PC-3 (cell line): ENCODE measurements around the gene ALDH7A1. TPM values are rescaled to one million over a fixed set of nuclear protein-coding genes. Genes with fewer than 3 reads are reported as not detected.

Experiments used
- ATAC-seq: fragments of 200-7000 bp; cut with Tn5 transposase; 2 replicates; pipeline ENCODE4 v1.9.1; 2020; ENCODE audit warnings: mild to moderate bottlenecking, moderate library complexity
- BruUV-seq: library from RNA; stranded (reverse); fragments of 400-500 nt; replicated peaks from 2 replicates; lab custom pipeline; 2021; lab: Mats Ljungman, UMichigan
- CTCF ChIA-PET: fragments of 300-600 bp; sonication (Branson Sonifier 250); formaldehyde crosslinking; loops from one replicate; lab custom pipeline; 2022; ENCODE audit warnings: antibody characterized with exemption; lab: Charles Lee
- POLR2A ChIA-PET: fragments of 300-600 bp; sonication (Branson Sonifier 250); formaldehyde crosslinking; loops from one replicate; lab custom pipeline; 2022; ENCODE audit warnings: antibody characterized with exemption; ENCODE audit not compliant: unreplicated experiment; lab: Charles Lee
- DNase-seq: peaks from one replicate; pipeline ENCODE4 v3.0.0-alpha.2; 2015
- H2AFZ ChIP-seq: fragments of 300-600 bp; sonication (generic); 2 replicates; pipeline ENCODE4 v1.6.0; 2016; ENCODE audit warnings: antibody characterized with exemption, low read length
- H3F3A ChIP-seq: fragments of 300-600 bp; sonication (generic); one replicate; pipeline ENCODE4 v1.6.0; 2017; ENCODE audit warnings: antibody characterized with exemption, low read length, control low read depth, mild to moderate bottlenecking; ENCODE audit not compliant: unreplicated experiment
- H3K27ac ChIP-seq: fragments of 300-600 bp; sonication (generic); 2 replicates; pipeline ENCODE4 v1.5.1; 2016; ENCODE audit warnings: mild to moderate bottlenecking, low read length
- H3K27me3 ChIP-seq: fragments of 300-600 bp; sonication (generic); 2 replicates; pipeline ENCODE4 v1.6.1; 2016; ENCODE audit warnings: low read length, mixed read lengths
- H3K36me3 ChIP-seq: fragments of 300-600 bp; sonication (generic); 2 replicates; pipeline ENCODE4 v1.6.1; 2016; ENCODE audit warnings: low read depth, mixed run types, low read length, mixed read lengths
- H3K4me1 ChIP-seq: fragments of 300-600 bp; sonication (generic); 2 replicates; pipeline ENCODE4 v1.5.1; 2016; ENCODE audit warnings: low read length; ENCODE audit not compliant: insufficient read depth
- H3K4me2 ChIP-seq: fragments of 300-600 bp; sonication (generic); 2 replicates; pipeline ENCODE4 v1.6.0; 2016; ENCODE audit warnings: low read length
- H3K4me3 ChIP-seq: fragments of 300-600 bp; sonication (generic); 2 replicates; pipeline ENCODE4 v1.5.1; 2016; ENCODE audit warnings: mild to moderate bottlenecking, low read length, mixed read lengths
- H3K79me2 ChIP-seq: fragments of 300-600 bp; sonication (generic); 2 replicates; pipeline ENCODE4 v1.6.1; 2017; ENCODE audit warnings: low read length, mixed read lengths
- H3K9ac ChIP-seq: fragments of 300-600 bp; sonication (generic); 2 replicates; pipeline ENCODE4 v1.6.0; 2016; ENCODE audit warnings: mild to moderate bottlenecking, low read length
- H3K9me2 ChIP-seq: fragments of 300-600 bp; sonication (generic); replicated peaks from 2 replicates; pipeline ENCODE4 v1.6.1; 2016; ENCODE audit warnings: mixed run types, low read length, mixed read lengths
- H3K9me3 ChIP-seq: fragments of 300-600 bp; sonication (generic); 2 replicates; pipeline ENCODE4 v1.6.1; 2016; ENCODE audit warnings: low read length, mixed read lengths
- H4K20me1 ChIP-seq: fragments of 300-600 bp; sonication (generic); 2 replicates; pipeline ENCODE4 v1.6.1; 2016; ENCODE audit warnings: low read length, mixed read lengths
- CTCF ChIP-seq: fragments of 300-600 bp; sonication (generic); conservative IDR thresholded peaks from 2 replicates; pipeline ENCODE4 v1.5.1; 2017; ENCODE audit warnings: antibody characterized with exemption, low read depth, mild to moderate bottlenecking, low read length
- EZH2 ChIP-seq: fragments of 300-600 bp; sonication (generic); IDR thresholded peaks from one replicate; pipeline ENCODE4 v1.6.1; 2017; ENCODE audit warnings: antibody characterized with exemption, mild to moderate bottlenecking, low read length; ENCODE audit not compliant: unreplicated experiment
- EZH2phosphoT487 ChIP-seq: fragments of 300-600 bp; sonication (generic); IDR thresholded peaks from 2 replicates; pipeline ENCODE4 v1.6.1; 2018; ENCODE audit warnings: mild to moderate bottlenecking, antibody characterized with exemption, low read length, borderline replicate concordance
- intact Hi-C: fragments of 100-400 bp; cut with micrococcal nuclease; formaldehyde crosslinking; loops from 2 replicates; pipeline ENCODE4 v1.9.0; 2023
- total RNA-seq: library from RNA; depleted of rRNA; stranded (reverse); fragments of >200 nt; gene quantifications from 2 replicates; pipeline ENCODE4 v1.2.3, GENCODE V29; 2014; rRNA removed

Gene ALDH7A1
- total RNA-seq, 1 experiment from 2014 or later, result 45.9 TPM

- no TSS peak for BruUV-seq
- POLR2A ChIA-PET, result interaction anchor here (0.7 kb wide), 1 partner anchor 1747 kb away, joined by 6 read pairs; no protein-coding TSS in a partner anchor
- DNase-seq, result peak; percentile 22
Observed at GRCh38 chr5:126483156-126483555, 111.9 kb downstream of the ALDH7A1 start.

GRCh38 chr5:126482591-126482990, 112.4 kb downstream of the ALDH7A1 start:
- no TSS peak for BruUV-seq
- intact Hi-C loops, result loop anchor here (5.0 kb wide), 1 partner anchor 55 kb away; no protein-coding TSS in a partner anchor
- Histone ChIP-seq H3K27ac (peak overlapping the region; percentile 6; the same call in 1 of the 2 replicates), H3K36me3 (peaks cover 56% of the 10 kb centered on the region), H3K4me1 (peaks cover 13% of the 10 kb centered on the region; the same call in 1 of the 2 replicates), H4K20me1 (no peaks in the 10 kb centered on the region), H3K9ac (no peak overlapping the region), H3K27me3 (no peaks in the 10 kb centered on the region), H3K9me3 (no peaks in the 10 kb centered on the region), H3K4me2 (no peak overlapping the region), H3K9me2 (no peaks in the 10 kb centered on the region), H3K4me3 (no peak overlapping the region), H3K79me2 (no peaks in the 10 kb centered on the region), H3F3A (no peaks in the 10 kb centered on the region), H2AFZ (no peak overlapping the region)
- TF ChIP-seq EZH2, result no peak
- DNase-seq (no peak), ATAC-seq (no peak)
- ChIA-PET POLR2A (interaction anchor here (0.7 kb wide), 1 partner anchor 1746 kb away, joined by 6 read pairs; no protein-coding TSS in a partner anchor), CTCF (no interaction called here)

More at GRCh38 chr5:126483156-126483555, 111.9 kb downstream of the ALDH7A1 start:
- Histone ChIP-seq H3K36me3 (peaks cover 59% of the 10 kb centered on the region), H3K27ac (no peak overlapping the region), H2AFZ (no peak overlapping the region), H3K4me1 (peaks cover 13% of the 10 kb centered on the region; the same call in 1 of the 2 replicates), H3K79me2 (no peaks in the 10 kb centered on the region), H4K20me1 (no peaks in the 10 kb centered on the region), H3K9me2 (no peaks in the 10 kb centered on the region), H3K27me3 (no peaks in the 10 kb centered on the region), H3K4me2 (no peak overlapping the region), H3K9ac (no peak overlapping the region), H3K9me3 (no peaks in the 10 kb centered on the region), H3K4me3 (no peak overlapping the region), H3F3A (no peaks in the 10 kb centered on the region)
- peak; percentile 50 for ATAC-seq
- CTCF ChIA-PET, result no interaction called here
- intact Hi-C loops, result loop anchor here (5.0 kb wide), 1 partner anchor 54 kb away; no protein-coding TSS in a partner anchor
- TF ChIP-seq EZH2 (no peak), CTCF (no peak), EZH2phosphoT487 (no peak)

- peak overlapping the region; percentile 20; the same call in 1 of the 2 replicates for H3K27ac ChIP-seq
- H3K4me1 ChIP-seq, result peaks cover 13% of the 10 kb centered on the region; the same call in 1 of the 2 replicates
- ATAC-seq, result no peak
- H3K9me2 ChIP-seq, result no peaks in the 10 kb centered on the region
- CTCF ChIA-PET, result interaction anchor here (0.7 kb wide), 1 partner anchor 62 kb away, joined by 3 read pairs; no protein-coding TSS in a partner anchor
- no peak overlapping the region for H2AFZ ChIP-seq
- peaks cover 52% of the 10 kb centered on the region for H3K36me3 ChIP-seq
- no peak for DNase-seq
- no peaks in the 10 kb centered on the region for H3F3A ChIP-seq
- H3K27me3 ChIP-seq, result no peaks in the 10 kb centered on the region
- no peak for TF ChIP-seq EZH2phosphoT487
- TF ChIP-seq CTCF, result no peak
- TF ChIP-seq EZH2, result no peak
- no peaks in the 10 kb centered on the region for H3K79me2 ChIP-seq
- no peaks in the 10 kb centered on the region for H4K20me1 ChIP-seq
- BruUV-seq, result no TSS peak
- no peak overlapping the region for H3K9ac ChIP-seq
- intact Hi-C loops, result loop anchor here (5.0 kb wide), 1 partner anchor 56 kb away; no protein-coding TSS in a partner anchor
- H3K9me3 ChIP-seq, result no peaks in the 10 kb centered on the region
- H3K4me3 ChIP-seq, result no peak overlapping the region
- no peak overlapping the region for H3K4me2 ChIP-seq
- POLR2A ChIA-PET, result no interaction called here
Observed at GRCh38 chr5:126481243-126481642, 113.8 kb downstream of the ALDH7A1 start.

Other genes with a start within 250 kb of the ALDH7A1 start
- 33.6 and 38.8 TPM in 2 replicates for gene GRAMD2B, start 171.8 kb downstream of the ALDH7A1 start, total RNA-seq
- 34.4 and 40.3 TPM in 2 replicates for gene PHAX, start 5.7 kb upstream of the ALDH7A1 start, total RNA-seq
- gene LMNB1, start 181.9 kb upstream of the ALDH7A1 start, total RNA-seq, result 119 and 151 TPM in 2 replicates